SK-N-SH (cell line): Measurements from ENCODE around the gene STAP2. TPM values are rescaled to one million over a fixed set of nuclear protein-coding genes. Genes with fewer than 3 reads are reported as not detected.

Experiments used
- CTCF ChIA-PET: fragments of 300-600, 350-600 bp; formaldehyde crosslinking; extraction: SDS; loops from one replicate; lab custom pipeline; 2021; lab: Yijun Ruan, JAX
- POLR2A ChIA-PET: fragments of 350-600 bp; sonication (Branson Sonifier 250); formaldehyde crosslinking; extraction: SDS; loops from one replicate; lab custom pipeline; 2020; ENCODE audit warnings: antibody characterized with exemption, inconsistent platforms; lab: Yijun Ruan, JAX
- DNase-seq: peaks from one replicate; pipeline ENCODE4 v3.0.0; 2012
- H2AFZ ChIP-seq: fragments of 200-600 bp; sonication (generic); 2 replicates; pipeline ENCODE4 v1.8.1; 2016; ENCODE audit warnings: antibody characterized with exemption, mild to moderate bottlenecking, low read depth
- H3F3A ChIP-seq: fragments of 200-600 bp; sonication (generic); replicated peaks from 2 replicates; pipeline ENCODE3; 2016; ENCODE audit warnings: antibody characterized with exemption, mild to moderate bottlenecking; ENCODE audit not compliant: insufficient read depth
- H3K27ac ChIP-seq, 2 experiments: fragments of 200-500 bp in 1 of 2; fragments of 200-600 bp in 1 of 2; sonication (Bioruptor generic) in 1 of 2; sonication (generic), shearing (Covaris generic) in 1 of 2; 2 replicates each; pipeline versions ENCODE4 v1.5.1 to v1.6.1; 2014 to 2016; ENCODE audit warnings: low read depth in 2 of 2, inconsistent platforms in 1 of 2, low read length in 1 of 2, mild to moderate bottlenecking in 1 of 2, mixed read lengths in 1 of 2
- H3K27me3 ChIP-seq: fragments of 200-600 bp; sonication (generic), shearing (Covaris generic); 2 replicates; pipeline ENCODE4 v1.6.1; 2016; ENCODE audit warnings: mixed run types; ENCODE audit not compliant: insufficient read depth
- H3K36me3 ChIP-seq, 2 experiments: fragments of 200-500 bp in 1 of 2; fragments of 200-600 bp in 1 of 2; sonication (Bioruptor generic) in 1 of 2; sonication (generic) in 1 of 2; replicated peaks in 1 of 2; 2 replicates each; pipeline versions ENCODE3 to v1.5.1; 2014 to 2016; ENCODE audit warnings: low read length in 1 of 2, mild to moderate bottlenecking in 1 of 2; ENCODE audit not compliant: insufficient read depth in 2 of 2, control insufficient read depth in 1 of 2
- H3K4me1 ChIP-seq, 2 experiments: fragments of 200-500 bp in 1 of 2; fragments of 200-600 bp in 1 of 2; sonication (Bioruptor generic) in 1 of 2; sonication (generic), shearing (Covaris generic) in 1 of 2; 2 replicates each; pipeline versions ENCODE4 v1.5.1 to v1.6.1; 2014 to 2016; ENCODE audit warnings: low read depth in 1 of 2, low read length in 1 of 2, mixed run types in 1 of 2; ENCODE audit not compliant: insufficient read depth in 2 of 2, control insufficient read depth in 1 of 2
- H3K4me2 ChIP-seq: fragments of 200-600 bp; sonication (generic), shearing (Covaris generic); 2 replicates; pipeline ENCODE4 v1.6.1; 2017; ENCODE audit warnings: mixed run types
- H3K4me3 ChIP-seq, 2 experiments: fragments of 200-500 bp in 1 of 2; fragments of 200-600 bp in 1 of 2; sonication (Bioruptor generic) in 1 of 2; sonication (generic), shearing (Covaris generic) in 1 of 2; 2 replicates each; pipeline versions ENCODE4 v1.5.1 to v1.8.1; 2014 to 2016; ENCODE audit warnings: low read depth in 2 of 2, inconsistent platforms in 1 of 2, low read length in 1 of 2, mild to moderate bottlenecking in 1 of 2, mixed read lengths in 1 of 2, moderate library complexity in 1 of 2
- H3K79me2 ChIP-seq: fragments of 200-600 bp; sonication (generic); 2 replicates; pipeline ENCODE4 v1.8.1; 2017; ENCODE audit warnings: mild to moderate bottlenecking; ENCODE audit not compliant: insufficient read depth
- H3K9ac ChIP-seq: fragments of 200-600 bp; sonication (generic); 2 replicates; pipeline ENCODE4 v1.6.1; 2017; ENCODE audit warnings: mixed run types
- H3K9me2 ChIP-seq: fragments of 200-600 bp; sonication (generic); 2 replicates; pipeline ENCODE4 v1.6.1; 2017; ENCODE audit warnings: mixed run types
- H3K9me3 ChIP-seq: fragments of 200-600 bp; sonication (generic); 2 replicates; pipeline ENCODE4 v1.6.1; 2017; ENCODE audit warnings: mixed run types, mild to moderate bottlenecking, moderate library complexity
- H4K20me1 ChIP-seq: fragments of 200-600 bp; sonication (generic); 2 replicates; pipeline ENCODE4 v1.6.1; 2017; ENCODE audit warnings: mild to moderate bottlenecking, mixed run types; ENCODE audit not compliant: insufficient read depth
- CHD2 ChIP-seq: fragments of 150-350 bp; IDR thresholded peaks from 2 replicates; pipeline ENCODE4 v1.6.1; 2018; ENCODE audit warnings: low read length; ENCODE audit not compliant: partially characterized antibody
- EP300 ChIP-seq, 2 experiments: IDR thresholded peaks; 2 replicates each; pipeline versions ENCODE4 v1.4.0 to v1.6.1; 2012; ENCODE audit warnings: borderline replicate concordance in 1 of 2, low read depth in 1 of 2, low read length in 1 of 2
- FOXJ3 ChIP-seq: sonication (generic); formaldehyde crosslinking; IDR thresholded peaks from 2 replicates; pipeline ENCODE4 v1.5.1; 2020; ENCODE audit warnings: mild to moderate bottlenecking, missing genetic modification reagents
- GATA2 ChIP-seq: sonication (generic); formaldehyde crosslinking; IDR thresholded peaks from 2 replicates; pipeline ENCODE4 v1.5.0; 2020; ENCODE audit warnings: mild to moderate bottlenecking, missing genetic modification reagents
- MEF2A ChIP-seq: IDR thresholded peaks from 2 replicates; pipeline ENCODE4 v1.4.0; 2012; ENCODE audit warnings: low read depth, borderline replicate concordance
- MXI1 ChIP-seq: IDR thresholded peaks from 2 replicates; pipeline ENCODE4 v1.6.1; 2012; ENCODE audit warnings: mild to moderate bottlenecking, low read depth, low read length, improper control_type of control experiment
- NRF1 ChIP-seq: IDR thresholded peaks from 2 replicates; pipeline ENCODE4 v1.6.1; 2012; ENCODE audit warnings: low read depth, mild to moderate bottlenecking, low read length
- POLR2AphosphoS5 ChIP-seq: IDR thresholded peaks from 2 replicates; pipeline ENCODE4 v1.6.1; 2012; ENCODE audit warnings: low read depth, low read length
- RAD21 ChIP-seq: IDR thresholded peaks from 2 replicates; pipeline ENCODE4 v1.6.1; 2012; ENCODE audit warnings: mild to moderate bottlenecking, low read length
- SIN3A ChIP-seq: IDR thresholded peaks from 2 replicates; pipeline ENCODE4 v1.6.1; 2012; ENCODE audit warnings: low read depth, mild to moderate bottlenecking, low read length, moderate library complexity, borderline replicate concordance
- TEAD4 ChIP-seq: IDR thresholded peaks from 2 replicates; pipeline ENCODE4 v1.4.0; 2012; ENCODE audit warnings: mild to moderate bottlenecking, borderline replicate concordance; ENCODE audit not compliant: insufficient read depth
- WGBS: methylation state at CpG from one replicate; pipeline ENCODE4 v1.1.6; 2017; ENCODE audit warnings: low lambda C conversion rate; 5-methylcytosine and 5-hydroxymethylcytosine counted together
- polyA plus RNA-seq, 3 experiments: library from polyadenylated mRNA; depleted of rRNA; stranded (reverse); fragments of >200 nt; gene quantifications; 2 replicates each; pipeline ENCODE4 v1.2.3, GENCODE V29; 2012
- TF ChIP-seq, protein P1 (sequence below): fragments of 150-350 bp; IDR thresholded peaks from 2 replicates; pipeline ENCODE4 v1.6.1; 2017; ENCODE audit warnings: antibody characterized with exemption, low read length, low read depth, borderline replicate concordance
- TF ChIP-seq, protein P2 (sequence below): fragments of 150-350 bp; IDR thresholded peaks from 2 replicates; pipeline ENCODE4 v1.6.1; 2016; ENCODE audit warnings: mild to moderate bottlenecking, low read depth, low read length
- TF ChIP-seq, protein P3 (sequence below): IDR thresholded peaks from 2 replicates; pipeline ENCODE4 v1.4.0; 2012; ENCODE audit warnings: low read depth
- TF ChIP-seq, protein P4 (sequence below): IDR thresholded peaks from 2 replicates; pipeline ENCODE4; 2012

STAP2 gene
- polyA plus RNA-seq, 1 of the 3 experiments (the other 2 are of a cell fraction), result 7.6 TPM

DNA sequence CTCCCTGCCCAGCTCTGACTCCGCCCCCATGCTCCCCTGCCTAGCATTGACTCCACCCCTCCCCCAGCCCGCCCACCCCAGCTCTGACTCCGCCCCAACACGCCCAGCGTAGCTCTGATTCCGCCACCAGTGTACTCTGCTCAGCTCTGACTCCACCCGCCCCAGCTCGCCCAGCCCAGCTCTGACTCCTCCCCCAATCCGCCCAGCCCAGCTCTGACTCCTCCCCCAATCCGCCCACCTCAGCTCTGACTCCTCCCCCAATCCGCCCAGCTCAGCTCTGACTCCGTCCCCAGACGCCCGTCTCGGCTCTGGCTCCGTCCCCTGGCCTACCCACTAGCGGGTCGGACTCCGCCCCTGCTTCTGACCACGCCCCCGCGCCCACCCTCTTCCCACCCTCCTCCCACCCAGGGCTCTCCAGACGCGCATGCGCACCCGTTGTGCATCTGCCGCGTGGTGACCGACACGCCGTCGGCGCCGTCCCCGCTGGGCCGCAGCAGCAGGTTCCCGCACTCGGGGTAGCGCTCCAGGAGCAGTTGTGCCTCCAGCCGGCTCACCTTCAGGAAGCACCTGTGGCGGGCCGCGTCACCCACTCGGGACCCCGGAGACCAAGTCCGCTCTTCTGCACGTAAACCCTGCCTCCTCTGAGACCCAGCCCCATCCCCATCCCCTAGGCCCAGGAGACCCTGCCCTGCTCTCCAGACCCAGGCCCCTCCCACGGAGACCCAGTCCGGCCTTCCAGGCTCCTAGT lies 10.2 kb downstream of the STAP2 start:
- DNase-seq, result peak; percentile 99
- POLR2A ChIA-PET, result interaction anchor here (0.8 to 1.1 kb wide), 3 partner anchors 13 to 37 kb away, joined by 3 to 8 read pairs (median 3); no protein-coding TSS in a partner anchor
- Histone ChIP-seq H2AFZ (peak overlapping the region; percentile 96), H3K4me1 (peaks cover 0 to 16% of the 10 kb centered on the region in 2 experiments; a peak in 2 of 4 replicates), H3K9ac (peak overlapping the region; percentile 75), H3K27me3 (no peaks in the 10 kb centered on the region), H3K36me3 (no peaks in the 10 kb centered on the region), H3K9me2 (no peaks in the 10 kb centered on the region), H4K20me1 (no peaks in the 10 kb centered on the region), H3K9me3 (no peaks in the 10 kb centered on the region), H3F3A (peaks cover 6% of the 10 kb centered on the region), H3K4me3 (peak overlapping the region; percentile 59 to 83), H3K79me2 (peaks cover 7% of the 10 kb centered on the region; the same call in 1 of the 2 replicates), H3K27ac (peak overlapping the region in 1 of 2 experiments; percentile 66; a peak in 1 of 4 replicates), H3K4me2 (peak overlapping the region; percentile 99)
- WGBS, result 16% methylated on average over 40 of the region's 49 CpGs
- TF ChIP-seq CHD2, result peak; percentile 17
- peak; percentile 97 for TF ChIP-seq MXI1
- TF ChIP-seq, protein P1, sequence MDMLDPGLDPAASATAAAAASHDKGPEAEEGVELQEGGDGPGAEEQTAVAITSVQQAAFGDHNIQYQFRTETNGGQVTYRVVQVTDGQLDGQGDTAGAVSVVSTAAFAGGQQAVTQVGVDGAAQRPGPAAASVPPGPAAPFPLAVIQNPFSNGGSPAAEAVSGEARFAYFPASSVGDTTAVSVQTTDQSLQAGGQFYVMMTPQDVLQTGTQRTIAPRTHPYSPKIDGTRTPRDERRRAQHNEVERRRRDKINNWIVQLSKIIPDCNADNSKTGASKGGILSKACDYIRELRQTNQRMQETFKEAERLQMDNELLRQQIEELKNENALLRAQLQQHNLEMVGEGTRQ, result no peak
- peak; percentile 43; the same call in 1 of the 2 replicates for TF ChIP-seq SIN3A
- TF ChIP-seq EP300 (IDR thresholded peaks at IDR 0.05; ENCODE audit: borderline replicate concordance in 1 of 2, low read depth in 1 of 2, low read length in 1 of 2), result no peak
- no peak for TF ChIP-seq FOXJ3 (CRISPR knock-in tag)
- TF ChIP-seq, protein P2, sequence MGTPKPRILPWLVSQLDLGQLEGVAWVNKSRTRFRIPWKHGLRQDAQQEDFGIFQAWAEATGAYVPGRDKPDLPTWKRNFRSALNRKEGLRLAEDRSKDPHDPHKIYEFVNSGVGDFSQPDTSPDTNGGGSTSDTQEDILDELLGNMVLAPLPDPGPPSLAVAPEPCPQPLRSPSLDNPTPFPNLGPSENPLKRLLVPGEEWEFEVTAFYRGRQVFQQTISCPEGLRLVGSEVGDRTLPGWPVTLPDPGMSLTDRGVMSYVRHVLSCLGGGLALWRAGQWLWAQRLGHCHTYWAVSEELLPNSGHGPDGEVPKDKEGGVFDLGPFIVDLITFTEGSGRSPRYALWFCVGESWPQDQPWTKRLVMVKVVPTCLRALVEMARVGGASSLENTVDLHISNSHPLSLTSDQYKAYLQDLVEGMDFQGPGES, result no peak
- no peak for TF ChIP-seq TEAD4
- TF ChIP-seq, protein P3, sequence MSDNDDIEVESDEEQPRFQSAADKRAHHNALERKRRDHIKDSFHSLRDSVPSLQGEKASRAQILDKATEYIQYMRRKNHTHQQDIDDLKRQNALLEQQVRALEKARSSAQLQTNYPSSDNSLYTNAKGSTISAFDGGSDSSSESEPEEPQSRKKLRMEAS, result peak; percentile 99
- peak; percentile 86 for TF ChIP-seq POLR2AphosphoS5
- no peak for TF ChIP-seq GATA2 (CRISPR knock-in tag)
- TF ChIP-seq, protein P4, sequence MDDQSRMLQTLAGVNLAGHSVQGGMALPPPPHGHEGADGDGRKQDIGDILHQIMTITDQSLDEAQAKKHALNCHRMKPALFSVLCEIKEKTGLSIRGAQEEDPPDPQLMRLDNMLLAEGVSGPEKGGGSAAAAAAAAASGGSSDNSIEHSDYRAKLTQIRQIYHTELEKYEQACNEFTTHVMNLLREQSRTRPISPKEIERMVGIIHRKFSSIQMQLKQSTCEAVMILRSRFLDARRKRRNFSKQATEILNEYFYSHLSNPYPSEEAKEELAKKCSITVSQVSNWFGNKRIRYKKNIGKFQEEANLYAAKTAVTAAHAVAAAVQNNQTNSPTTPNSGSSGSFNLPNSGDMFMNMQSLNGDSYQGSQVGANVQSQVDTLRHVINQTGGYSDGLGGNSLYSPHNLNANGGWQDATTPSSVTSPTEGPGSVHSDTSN, result peak; percentile 90
- TF ChIP-seq NRF1, result peak; percentile 88
- no peak for TF ChIP-seq MEF2A
- no peak for TF ChIP-seq RAD21
- CTCF ChIA-PET, result interaction anchor here (0.7 to 1.1 kb wide), 3 partner anchors 50 to 72 kb away, joined by 3 to 6 read pairs (median 4); partner anchors contain the start of gene SH3GL1
